Lung (tissue), 12 donors: ENCODE results near the gene ARMH1. TPM values are rescaled to one million over a fixed set of nuclear protein-coding genes. Genes with fewer than 3 reads are reported as not detected.

ENCODE experiments used
- ATAC-seq: fragments of 200-7000 bp; cut with Tn5 transposase; one replicate; pipeline ENCODE4 v1.9.1; 2020; ENCODE audit warnings: moderate number of reproducible peaks; ENCODE audit not compliant: insufficient read depth, low FRiP score
- DNase-seq, 3 donors: peaks; one replicate each; pipeline ENCODE4 v3.0.0-alpha.2; 2013 to 2017
- H3K27ac ChIP-seq, 2 donors: one replicate each; pipeline ENCODE4 v1.5.1; 2013; ENCODE audit warnings: mild to moderate bottlenecking in 2 of 2, moderate library complexity in 2 of 2, control low read depth in 1 of 2, inconsistent platforms in 1 of 2, low read depth in 1 of 2, low read length in 1 of 2
- H3K27me3 ChIP-seq, 3 donors: one replicate each; pipeline ENCODE4 v1.5.1; 2013; ENCODE audit warnings: low read length in 2 of 3; ENCODE audit not compliant: control insufficient read depth in 3 of 3, insufficient read depth in 3 of 3
- H3K36me3 ChIP-seq, 4 donors: one replicate each; pipeline ENCODE4 v1.5.1; 2013; ENCODE audit warnings: low read length in 4 of 4, mild to moderate bottlenecking in 1 of 4, moderate library complexity in 1 of 4; ENCODE audit not compliant: control insufficient read depth in 4 of 4, insufficient read depth in 4 of 4
- H3K4me1 ChIP-seq, 5 donors: one replicate each; pipeline ENCODE4 v1.5.1; 2013; ENCODE audit warnings: low read length in 5 of 5, mild to moderate bottlenecking in 2 of 5, moderate library complexity in 1 of 5; ENCODE audit not compliant: control insufficient read depth in 5 of 5, insufficient read depth in 5 of 5
- H3K4me3 ChIP-seq: one replicate; pipeline ENCODE4 v1.5.1; 2013; ENCODE audit warnings: mild to moderate bottlenecking, control low read depth, moderate library complexity
- H3K9ac ChIP-seq, 2 donors: one replicate each; pipeline ENCODE4 v1.5.1; 2013; ENCODE audit warnings: low read length in 2 of 2, control low read depth in 1 of 2; ENCODE audit not compliant: insufficient read depth in 1 of 2
- H3K9me3 ChIP-seq, 4 donors: one replicate each; pipeline ENCODE4 v1.5.1; 2013; ENCODE audit warnings: low read length in 3 of 4, mild to moderate bottlenecking in 1 of 4, moderate library complexity in 1 of 4; ENCODE audit not compliant: control insufficient read depth in 4 of 4, insufficient read depth in 3 of 4
- CTCF ChIP-seq: IDR thresholded peaks from 2 replicates; pipeline ENCODE4 v1.5.1; 2012; ENCODE audit warnings: mild to moderate bottlenecking; ENCODE audit errors: control extremely low read depth, extremely low read depth
- WGBS, 2 donors: extraction: QIAGEN DNeasy Blood & Tissue Kit; methylation state at CpG; one replicate each; pipeline ENCODE4 v1.1.7; 2013; 5-methylcytosine and 5-hydroxymethylcytosine counted together
- polyA plus RNA-seq, 2 donors: library from polyadenylated mRNA; stranded (reverse); fragments of 200-250 nt; gene quantifications; one replicate each; pipeline ENCODE4 v1.2.1, GENCODE V29; 2013
- total RNA-seq, 2 donors: library from RNA; depleted of rRNA in 1 of 2; stranded (reverse); fragments of >200 nt in 1 of 2; gene quantifications; one replicate each; pipeline ENCODE4 v1.2.1, GENCODE V29; 2014 to 2021
- donor health status: control.
- donor health status: control.
- donor health status: Bipolar disorder and iron deficiency.
- donor health status: healthy.
- donor health status: DM: yes; HTN: yes; CAD: no.

ARMH1 gene
- total and polyA plus RNA-seq, 4 donors: 9.7 to 35.3 (median 21.4) TPM

- no peak for TF ChIP-seq CTCF
- 61 to 69% methylated on average over 14 to 15 of the region's 15 CpGs for WGBS, 2 donors
- no peak overlapping the region for H3K4me3 ChIP-seq
- H3K36me3 ChIP-seq: peaks cover 0 to 5% (median 1%) of the 10 kb centered on the region in 4 donors
- no peak overlapping the region for H3K9ac ChIP-seq
- no peaks in the 10 kb centered on the region for H3K9me3 ChIP-seq
- H3K27me3 ChIP-seq: no peaks in the 10 kb centered on the region
- no peak overlapping the region for H3K27ac ChIP-seq
- ATAC-seq: no peak
- no peak for DNase-seq
- H3K4me1 ChIP-seq: peaks cover 0 to 6% (median 4%) of the 10 kb centered on the region in 5 donors
These were observed 12.5 kb upstream of the ARMH1 start for GRCh38 chr1:44661781-44662682.

GRCh38 chr1:44662683-44663030, 11.9 kb upstream of the ARMH1 start:
- DNase-seq (no peak), ATAC-seq (no peak)
- Histone ChIP-seq H3K4me3 (no peak overlapping the region), H3K4me1 (peaks cover 0 to 6% (median 4%) of the 10 kb centered on the region in 5 donors), H3K36me3 (peaks cover 0 to 3% (median 0%) of the 10 kb centered on the region in 4 donors), H3K27me3 (no peaks in the 10 kb centered on the region), H3K9ac (no peak overlapping the region), H3K27ac (no peak overlapping the region), H3K9me3 (no peaks in the 10 kb centered on the region)
- WGBS, 2 donors: 87 to 89% methylated on average over 5 of the region's 5 CpGs
- no peak for TF ChIP-seq CTCF

GRCh38 chr1:44663417-44663816, 11.1 kb upstream of the ARMH1 start:
- H3K4me3 ChIP-seq: no peak overlapping the region
- no peak for TF ChIP-seq CTCF
- H3K4me1 ChIP-seq: peaks cover 0 to 6% (median 4%) of the 10 kb centered on the region in 5 donors
- no peak overlapping the region for H3K27ac ChIP-seq
- H3K27me3 ChIP-seq: no peaks in the 10 kb centered on the region
- no peak overlapping the region for H3K9ac ChIP-seq
- DNase-seq (no peak), ATAC-seq (no peak)
- H3K9me3 ChIP-seq: no peaks in the 10 kb centered on the region
- WGBS, 2 donors: 92 to 95% methylated on average over 5 of the region's 5 CpGs
- H3K36me3 ChIP-seq: peaks cover 0 to 3% (median 0%) of the 10 kb centered on the region in 4 donors
